WTC11 (cell line): ENCODE measurements around the gene AMD1. TPM values are rescaled to one million over a fixed set of nuclear protein-coding genes. Genes with fewer than 3 reads are reported as not detected.

Experiments
- ATAC-seq: fragments of 200-7000 bp; cut with Tn5 transposase; 2 replicates; pipeline ENCODE4 v1.10.0; 2021; ENCODE audit warnings: mild to moderate bottlenecking, moderate library complexity
- CTCF ChIA-PET: fragments of 300-600 bp; sonication (Branson Sonifier 250); formaldehyde crosslinking; loops from one replicate; lab custom pipeline; 2021; ENCODE audit warnings: antibody characterized with exemption; lab: Charles Lee
- POLR2A ChIA-PET: fragments of 350-600 bp; sonication (Branson Sonifier 250); formaldehyde crosslinking; loops from one replicate; lab custom pipeline; 2021; ENCODE audit warnings: antibody characterized with exemption; lab: Charles Lee
- DNase-seq: peaks from one replicate; pipeline ENCODE4 v3.0.0; 2021; ENCODE audit warnings: low spot score
- H3K27ac Mint-ChIP-seq: 2 replicates; pipeline ENCODE4 v1.8.0; 2021; ENCODE audit warnings: mixed read lengths
- H3K27me3 Mint-ChIP-seq: 2 replicates; pipeline ENCODE4 v1.8.0; 2021; ENCODE audit warnings: low read depth, mild to moderate bottlenecking, moderate library complexity, mixed read lengths
- H3K36me3 Mint-ChIP-seq: 2 replicates; pipeline ENCODE4 v1.8.0; 2021; ENCODE audit warnings: mixed read lengths
- H3K4me1 Mint-ChIP-seq: 2 replicates; pipeline ENCODE4 v1.8.0; 2022; ENCODE audit warnings: mixed read lengths
- H3K4me3 Mint-ChIP-seq: 2 replicates; pipeline ENCODE4 v1.8.0; 2021; ENCODE audit warnings: mild to moderate bottlenecking, moderate library complexity, mixed read lengths
- H3K9me3 Mint-ChIP-seq: 2 replicates; pipeline ENCODE4 v1.8.0; 2021; ENCODE audit warnings: mixed read lengths
- ESRRA ChIP-seq: sonication (generic); formaldehyde crosslinking; IDR thresholded peaks from 2 replicates; pipeline ENCODE4 v1.8.1; 2022; ENCODE audit warnings: mild to moderate bottlenecking, missing genetic modification reagents, borderline replicate concordance
- HMGXB4 ChIP-seq: sonication (generic); formaldehyde crosslinking; IDR thresholded peaks from 2 replicates; pipeline ENCODE4 v1.8.1; 2023; ENCODE audit warnings: mild to moderate bottlenecking, moderate library complexity, missing genetic modification reagents
- JUN ChIP-seq: sonication (generic); formaldehyde crosslinking; IDR thresholded peaks from 2 replicates; pipeline ENCODE4 v1.8.0; 2023; ENCODE audit warnings: mild to moderate bottlenecking, missing genetic modification reagents
- MLX ChIP-seq: sonication (generic); formaldehyde crosslinking; IDR thresholded peaks from 2 replicates; pipeline ENCODE4 v1.8.1; 2023; ENCODE audit warnings: mild to moderate bottlenecking, missing genetic modification reagents, moderate library complexity
- NR2C2 ChIP-seq: sonication (generic); formaldehyde crosslinking; IDR thresholded peaks from 2 replicates; pipeline ENCODE4 v1.8.0; 2022; ENCODE audit warnings: mild to moderate bottlenecking, missing genetic modification reagents
- NR3C1 ChIP-seq: sonication (generic); formaldehyde crosslinking; conservative IDR thresholded peaks from 2 replicates; pipeline ENCODE4 v1.8.1; 2023; ENCODE audit warnings: low read depth, mild to moderate bottlenecking, missing genetic modification reagents
- PREB ChIP-seq: sonication (generic); formaldehyde crosslinking; IDR thresholded peaks from 2 replicates; pipeline ENCODE4 v1.8.1; 2022; ENCODE audit warnings: mild to moderate bottlenecking, missing genetic modification reagents, moderate library complexity, borderline replicate concordance
- SOX15 ChIP-seq: fragments of 250-450 bp; sonication (Bioruptor Pico); IDR thresholded peaks from 2 replicates; pipeline ENCODE4 v1.9.0; 2021; ENCODE audit warnings: mild to moderate bottlenecking
- SP1 ChIP-seq: sonication (generic); formaldehyde crosslinking; conservative IDR thresholded peaks from 2 replicates; pipeline ENCODE4 v1.8.1; 2022; ENCODE audit warnings: missing genetic modification reagents
- TCF7 ChIP-seq: sonication (generic); formaldehyde crosslinking; IDR thresholded peaks from 2 replicates; pipeline ENCODE4 v1.8.0; 2022; ENCODE audit warnings: mild to moderate bottlenecking, low read depth, missing genetic modification reagents, moderate library complexity
- TEAD4 ChIP-seq: sonication (generic); formaldehyde crosslinking; IDR thresholded peaks from 2 replicates; pipeline ENCODE4 v1.8.0; 2022; ENCODE audit warnings: mild to moderate bottlenecking, missing genetic modification reagents
- ZBTB21 ChIP-seq: sonication (generic); formaldehyde crosslinking; IDR thresholded peaks from 2 replicates; pipeline ENCODE4 v1.8.1; 2023; ENCODE audit warnings: mild to moderate bottlenecking, missing genetic modification reagents, borderline replicate concordance
- ZNF138 ChIP-seq: sonication (generic); formaldehyde crosslinking; conservative IDR thresholded peaks from 2 replicates; pipeline ENCODE4 v1.8.1; 2022; ENCODE audit warnings: mild to moderate bottlenecking, moderate library complexity, missing genetic modification reagents
- ZNF232 ChIP-seq: sonication (generic); formaldehyde crosslinking; IDR thresholded peaks from 2 replicates; pipeline ENCODE4 v1.8.0; 2022; ENCODE audit warnings: mild to moderate bottlenecking, missing genetic modification reagents
- ZNF317 ChIP-seq: sonication (generic); formaldehyde crosslinking; IDR thresholded peaks from 2 replicates; pipeline ENCODE4 v1.8.1; 2023; ENCODE audit warnings: low read depth, mild to moderate bottlenecking, moderate library complexity, missing genetic modification reagents, borderline replicate concordance
- ZNF671 ChIP-seq: fragments of 250-450 bp; sonication (Bioruptor Pico); IDR thresholded peaks from 2 replicates; pipeline ENCODE4 v1.8.0; 2021; ENCODE audit warnings: mild to moderate bottlenecking
- total RNA-seq: library from RNA; stranded (reverse); gene quantifications from 3 replicates; pipeline ENCODE4 v1.2.3, GENCODE V29; 2021
- TF ChIP-seq, protein P1 (sequence below): sonication (generic); formaldehyde crosslinking; IDR thresholded peaks from 2 replicates; pipeline ENCODE4 v1.8.1; 2023; ENCODE audit warnings: mild to moderate bottlenecking, missing genetic modification reagents, borderline replicate concordance
- TF ChIP-seq, protein P2 (sequence below): fragments of 250-450 bp; sonication (Bioruptor Pico); IDR thresholded peaks from 2 replicates; pipeline ENCODE4 v1.9.0; 2021; ENCODE audit warnings: mild to moderate bottlenecking
- TF ChIP-seq, protein P3 (sequence below): sonication (generic); formaldehyde crosslinking; IDR thresholded peaks from 2 replicates; pipeline ENCODE4 v1.8.0; 2023; ENCODE audit warnings: missing genetic modification reagents, mild to moderate bottlenecking, borderline replicate concordance

The AMD1 gene
- total RNA-seq, 1 experiment from 2014 or later, result 122 TPM

DNA sequence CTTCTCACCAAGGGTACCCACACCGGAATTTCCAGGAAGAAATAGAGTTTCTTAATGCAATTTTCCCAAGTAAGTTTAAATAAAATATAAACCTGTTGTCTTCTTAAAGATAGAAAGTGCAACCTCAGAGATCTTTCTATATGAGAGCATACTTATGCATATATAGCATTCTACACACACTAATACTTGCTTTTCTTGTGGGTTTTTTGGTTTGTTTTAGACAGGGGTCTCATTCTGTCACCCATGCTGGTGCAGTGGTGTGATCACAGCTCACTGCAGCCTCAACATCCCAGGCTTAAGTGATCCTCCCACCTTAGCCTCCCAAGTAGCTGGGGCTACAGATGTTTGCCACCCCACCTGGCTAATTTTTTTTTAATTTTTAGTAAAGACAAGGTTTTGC lies 15.7 kb downstream of the AMD1 start (continued):
- TF ChIP-seq, protein P1, sequence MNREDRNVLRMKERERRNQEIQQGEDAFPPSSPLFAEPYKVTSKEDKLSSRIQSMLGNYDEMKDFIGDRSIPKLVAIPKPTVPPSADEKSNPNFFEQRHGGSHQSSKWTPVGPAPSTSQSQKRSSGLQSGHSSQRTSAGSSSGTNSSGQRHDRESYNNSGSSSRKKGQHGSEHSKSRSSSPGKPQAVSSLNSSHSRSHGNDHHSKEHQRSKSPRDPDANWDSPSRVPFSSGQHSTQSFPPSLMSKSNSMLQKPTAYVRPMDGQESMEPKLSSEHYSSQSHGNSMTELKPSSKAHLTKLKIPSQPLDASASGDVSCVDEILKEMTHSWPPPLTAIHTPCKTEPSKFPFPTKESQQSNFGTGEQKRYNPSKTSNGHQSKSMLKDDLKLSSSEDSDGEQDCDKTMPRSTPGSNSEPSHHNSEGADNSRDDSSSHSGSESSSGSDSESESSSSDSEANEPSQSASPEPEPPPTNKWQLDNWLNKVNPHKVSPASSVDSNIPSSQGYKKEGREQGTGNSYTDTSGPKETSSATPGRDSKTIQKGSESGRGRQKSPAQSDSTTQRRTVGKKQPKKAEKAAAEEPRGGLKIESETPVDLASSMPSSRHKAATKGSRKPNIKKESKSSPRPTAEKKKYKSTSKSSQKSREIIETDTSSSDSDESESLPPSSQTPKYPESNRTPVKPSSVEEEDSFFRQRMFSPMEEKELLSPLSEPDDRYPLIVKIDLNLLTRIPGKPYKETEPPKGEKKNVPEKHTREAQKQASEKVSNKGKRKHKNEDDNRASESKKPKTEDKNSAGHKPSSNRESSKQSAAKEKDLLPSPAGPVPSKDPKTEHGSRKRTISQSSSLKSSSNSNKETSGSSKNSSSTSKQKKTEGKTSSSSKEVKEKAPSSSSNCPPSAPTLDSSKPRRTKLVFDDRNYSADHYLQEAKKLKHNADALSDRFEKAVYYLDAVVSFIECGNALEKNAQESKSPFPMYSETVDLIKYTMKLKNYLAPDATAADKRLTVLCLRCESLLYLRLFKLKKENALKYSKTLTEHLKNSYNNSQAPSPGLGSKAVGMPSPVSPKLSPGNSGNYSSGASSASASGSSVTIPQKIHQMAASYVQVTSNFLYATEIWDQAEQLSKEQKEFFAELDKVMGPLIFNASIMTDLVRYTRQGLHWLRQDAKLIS, result no peak

- Mint-ChIP-seq H3K4me1 (no peaks in the 10 kb centered on the region), H3K27ac (no peak overlapping the region), H3K9me3 (no peaks in the 10 kb centered on the region), H3K27me3 (no peaks in the 10 kb centered on the region), H3K4me3 (no peak overlapping the region), H3K36me3 (peaks cover 68% of the 10 kb centered on the region)
- DNase-seq (no peak), ATAC-seq (no peak)
- TF ChIP-seq NR2C2 (CRISPR knock-in tag) (no peak), ZNF138 (CRISPR knock-in tag) (no peak), MLX (CRISPR knock-in tag) (no peak), SOX15 (CRISPR knock-in tag) (no peak), HMGXB4 (CRISPR knock-in tag) (no peak), ZBTB21 (CRISPR knock-in tag) (no peak), TEAD4 (CRISPR knock-in tag) (no peak)
- CTCF ChIA-PET, result no interaction called here
- POLR2A ChIA-PET, result no interaction called here
Observed at GRCh38 chr6:110895907-110896608, 21.5 kb downstream of the AMD1 start.

GRCh38 chr6:110897433-110897832 lies 22.8 kb downstream of the AMD1 start:
- ChIA-PET CTCF (no interaction called here), POLR2A (no interaction called here)
- Mint-ChIP-seq H3K27me3 (no peaks in the 10 kb centered on the region), H3K36me3 (peaks cover 54% of the 10 kb centered on the region), H3K9me3 (no peaks in the 10 kb centered on the region), H3K27ac (no peak overlapping the region), H3K4me1 (no peaks in the 10 kb centered on the region), H3K4me3 (no peak overlapping the region)
- DNase-seq (no peak), ATAC-seq (no peak)
- TF ChIP-seq TCF7 (CRISPR knock-in tag), result no peak
- no peak for TF ChIP-seq JUN (CRISPR knock-in tag)
- TF ChIP-seq ZNF671 (CRISPR knock-in tag), result no peak
- TF ChIP-seq PREB (CRISPR knock-in tag), result no peak
- TF ChIP-seq, protein P2, sequence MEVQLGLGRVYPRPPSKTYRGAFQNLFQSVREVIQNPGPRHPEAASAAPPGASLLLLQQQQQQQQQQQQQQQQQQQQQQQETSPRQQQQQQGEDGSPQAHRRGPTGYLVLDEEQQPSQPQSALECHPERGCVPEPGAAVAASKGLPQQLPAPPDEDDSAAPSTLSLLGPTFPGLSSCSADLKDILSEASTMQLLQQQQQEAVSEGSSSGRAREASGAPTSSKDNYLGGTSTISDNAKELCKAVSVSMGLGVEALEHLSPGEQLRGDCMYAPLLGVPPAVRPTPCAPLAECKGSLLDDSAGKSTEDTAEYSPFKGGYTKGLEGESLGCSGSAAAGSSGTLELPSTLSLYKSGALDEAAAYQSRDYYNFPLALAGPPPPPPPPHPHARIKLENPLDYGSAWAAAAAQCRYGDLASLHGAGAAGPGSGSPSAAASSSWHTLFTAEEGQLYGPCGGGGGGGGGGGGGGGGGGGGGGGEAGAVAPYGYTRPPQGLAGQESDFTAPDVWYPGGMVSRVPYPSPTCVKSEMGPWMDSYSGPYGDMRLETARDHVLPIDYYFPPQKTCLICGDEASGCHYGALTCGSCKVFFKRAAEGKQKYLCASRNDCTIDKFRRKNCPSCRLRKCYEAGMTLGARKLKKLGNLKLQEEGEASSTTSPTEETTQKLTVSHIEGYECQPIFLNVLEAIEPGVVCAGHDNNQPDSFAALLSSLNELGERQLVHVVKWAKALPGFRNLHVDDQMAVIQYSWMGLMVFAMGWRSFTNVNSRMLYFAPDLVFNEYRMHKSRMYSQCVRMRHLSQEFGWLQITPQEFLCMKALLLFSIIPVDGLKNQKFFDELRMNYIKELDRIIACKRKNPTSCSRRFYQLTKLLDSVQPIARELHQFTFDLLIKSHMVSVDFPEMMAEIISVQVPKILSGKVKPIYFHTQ (CRISPR knock-in tag), result no peak
- TF ChIP-seq ESRRA (CRISPR knock-in tag), result no peak
- TF ChIP-seq NR3C1, result no peak
- no peak for TF ChIP-seq ZNF232 (CRISPR knock-in tag)
- TF ChIP-seq, protein P3, sequence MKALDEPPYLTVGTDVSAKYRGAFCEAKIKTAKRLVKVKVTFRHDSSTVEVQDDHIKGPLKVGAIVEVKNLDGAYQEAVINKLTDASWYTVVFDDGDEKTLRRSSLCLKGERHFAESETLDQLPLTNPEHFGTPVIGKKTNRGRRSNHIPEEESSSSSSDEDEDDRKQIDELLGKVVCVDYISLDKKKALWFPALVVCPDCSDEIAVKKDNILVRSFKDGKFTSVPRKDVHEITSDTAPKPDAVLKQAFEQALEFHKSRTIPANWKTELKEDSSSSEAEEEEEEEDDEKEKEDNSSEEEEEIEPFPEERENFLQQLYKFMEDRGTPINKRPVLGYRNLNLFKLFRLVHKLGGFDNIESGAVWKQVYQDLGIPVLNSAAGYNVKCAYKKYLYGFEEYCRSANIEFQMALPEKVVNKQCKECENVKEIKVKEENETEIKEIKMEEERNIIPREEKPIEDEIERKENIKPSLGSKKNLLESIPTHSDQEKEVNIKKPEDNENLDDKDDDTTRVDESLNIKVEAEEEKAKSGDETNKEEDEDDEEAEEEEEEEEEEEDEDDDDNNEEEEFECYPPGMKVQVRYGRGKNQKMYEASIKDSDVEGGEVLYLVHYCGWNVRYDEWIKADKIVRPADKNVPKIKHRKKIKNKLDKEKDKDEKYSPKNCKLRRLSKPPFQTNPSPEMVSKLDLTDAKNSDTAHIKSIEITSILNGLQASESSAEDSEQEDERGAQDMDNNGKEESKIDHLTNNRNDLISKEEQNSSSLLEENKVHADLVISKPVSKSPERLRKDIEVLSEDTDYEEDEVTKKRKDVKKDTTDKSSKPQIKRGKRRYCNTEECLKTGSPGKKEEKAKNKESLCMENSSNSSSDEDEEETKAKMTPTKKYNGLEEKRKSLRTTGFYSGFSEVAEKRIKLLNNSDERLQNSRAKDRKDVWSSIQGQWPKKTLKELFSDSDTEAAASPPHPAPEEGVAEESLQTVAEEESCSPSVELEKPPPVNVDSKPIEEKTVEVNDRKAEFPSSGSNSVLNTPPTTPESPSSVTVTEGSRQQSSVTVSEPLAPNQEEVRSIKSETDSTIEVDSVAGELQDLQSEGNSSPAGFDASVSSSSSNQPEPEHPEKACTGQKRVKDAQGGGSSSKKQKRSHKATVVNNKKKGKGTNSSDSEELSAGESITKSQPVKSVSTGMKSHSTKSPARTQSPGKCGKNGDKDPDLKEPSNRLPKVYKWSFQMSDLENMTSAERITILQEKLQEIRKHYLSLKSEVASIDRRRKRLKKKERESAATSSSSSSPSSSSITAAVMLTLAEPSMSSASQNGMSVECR (CRISPR knock-in tag), result no peak
- TF ChIP-seq ZNF317, result no peak
- TF ChIP-seq SP1, result no peak
